PC-3 (cell line): ENCODE measurements around the gene ANK3.

Experiments
- CTCF ChIP-seq: fragments of 300-600 bp; sonication (generic); conservative IDR thresholded peaks from 2 replicates; pipeline ENCODE4 v1.5.1; 2017; ENCODE audit warnings: antibody characterized with exemption, low read depth, mild to moderate bottlenecking, low read length
- EZH2phosphoT487 ChIP-seq: fragments of 300-600 bp; sonication (generic); IDR thresholded peaks from 2 replicates; pipeline ENCODE4 v1.6.1; 2018; ENCODE audit warnings: mild to moderate bottlenecking, antibody characterized with exemption, low read length, borderline replicate concordance

DNA sequence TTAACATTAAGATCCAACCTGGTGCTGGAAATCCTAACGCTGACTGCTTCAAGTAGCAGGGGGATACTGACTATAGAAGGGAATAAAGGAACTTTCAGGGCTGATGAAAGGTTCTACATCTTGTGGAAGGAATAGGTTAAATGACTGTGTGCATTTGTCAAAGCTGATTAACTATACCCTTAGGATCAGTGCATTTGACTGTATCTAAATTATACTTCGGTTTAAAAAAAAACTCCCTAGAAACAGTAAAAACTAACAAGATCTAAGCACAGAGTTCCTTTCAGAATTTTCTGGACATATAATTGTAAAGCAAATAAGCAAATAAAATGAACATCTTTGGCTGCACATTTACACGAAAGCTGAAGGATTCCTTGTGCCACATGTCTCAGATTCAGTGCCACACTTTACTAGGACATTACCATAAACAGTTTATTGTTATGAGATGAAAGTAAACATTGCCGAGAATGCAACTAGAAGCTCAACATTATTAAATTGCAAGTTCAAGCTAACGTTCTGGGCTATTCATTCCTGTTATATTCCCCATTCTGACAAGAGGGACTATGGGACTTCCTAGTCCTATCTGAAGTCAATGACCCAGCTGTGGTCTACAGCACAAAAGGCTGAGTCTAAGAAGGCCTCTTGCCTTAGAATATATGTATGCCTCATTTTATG lies 20.7 kb downstream of the ANK3 start:
- TF ChIP-seq CTCF (no peak), EZH2phosphoT487 (no peak)
